Measurements from ENCODE around the gene MDP1. TPM values are rescaled to one million over a fixed set of nuclear protein-coding genes. Genes with fewer than 3 reads are reported as not detected.

MDP1 gene
- total RNA-seq, 1 donor, result 21.5 TPM

Small RNA genes within 50 kb of the gene (small RNA-seq; reads per million reads assigned to genes)
- gene AL136295.4, result not detected
- 0.34 reads per million for gene CHMP4A
- gene IPO4, result not detected
- not detected for gene IRF9
- gene MDP1, result not detected

Other genes starting within 250 kb of the MDP1 start
- gene DHRS4L2, start 227.1 kb downstream of the MDP1 start, total RNA-seq, result 26.9 TPM
- 1.3 TPM for gene CARMIL3, start 164.1 kb downstream of the MDP1 start, total RNA-seq
- gene CPNE6, start 144.5 kb downstream of the MDP1 start, total RNA-seq, result not detected
- gene PCK2, start 121.8 kb downstream of the MDP1 start, total RNA-seq, result 24.8 TPM
- gene DCAF11, start 101.3 kb downstream of the MDP1 start, total RNA-seq, result 138 TPM
- 5.7 TPM for gene NRL, start 101.1 kb downstream of the MDP1 start, total RNA-seq
- 2.7 TPM for gene FITM1, start 85.4 kb downstream of the MDP1 start, total RNA-seq
- 153 TPM for gene PSME1, start 79.9 kb downstream of the MDP1 start, total RNA-seq
- gene EMC9, start 74.5 kb downstream of the MDP1 start, total RNA-seq, result 14.3 TPM
- 38.0 TPM for gene PSME2, start 69.5 kb downstream of the MDP1 start, total RNA-seq
- 103 TPM for gene RNF31, start 68.6 kb downstream of the MDP1 start, total RNA-seq
- gene IRF9, start 54.8 kb downstream of the MDP1 start, total RNA-seq, result 112 TPM
- 47.1 TPM for gene REC8, start 44.0 kb downstream of the MDP1 start, total RNA-seq
- gene IPO4, start 27.2 kb downstream of the MDP1 start, total RNA-seq, result 59.8 TPM
- 64.9 TPM for gene TM9SF1, start 20.6 kb downstream of the MDP1 start, total RNA-seq
- under 0.01 TPM for gene TSSK4, start 10.4 kb downstream of the MDP1 start, total RNA-seq
- gene CHMP4A, start 2.6 kb downstream of the MDP1 start, total RNA-seq, result 13.7 TPM
- 55.2 TPM for gene NEDD8, start 16.3 kb upstream of the MDP1 start, total RNA-seq
- 78.9 TPM for gene GMPR2, start 16.9 kb upstream of the MDP1 start, total RNA-seq
- gene TINF2, start 26.6 kb upstream of the MDP1 start, total RNA-seq, result 65.4 TPM
- 1.1 TPM for gene TGM1, start 47.1 kb upstream of the MDP1 start, total RNA-seq
- gene RABGGTA, start 55.5 kb upstream of the MDP1 start, total RNA-seq, result 36.9 TPM
- gene DHRS1, start 83.7 kb upstream of the MDP1 start, total RNA-seq, result 31.0 TPM
- gene NOP9, start 83.8 kb upstream of the MDP1 start, total RNA-seq, result 28.8 TPM
- 20.2 TPM for gene CIDEB, start 91.9 kb upstream of the MDP1 start, total RNA-seq
- gene LTB4R2, start 94.1 kb upstream of the MDP1 start, total RNA-seq, result 15.1 TPM
- 13.5 TPM for gene LTB4R, start 95.4 kb upstream of the MDP1 start, total RNA-seq
- 3.8 TPM for gene ADCY4, start 119.0 kb upstream of the MDP1 start, total RNA-seq
- 20.2 TPM for gene RIPK3, start 123.9 kb upstream of the MDP1 start, total RNA-seq
- gene NFATC4, start 152.1 kb upstream of the MDP1 start, total RNA-seq, result 0.54 TPM
- gene NYNRIN, start 182.9 kb upstream of the MDP1 start, total RNA-seq, result 20.2 TPM
- 0.54 TPM for gene CBLN3, start 213.6 kb upstream of the MDP1 start, total RNA-seq
- 74.9 TPM for gene KHNYN, start 213.9 kb upstream of the MDP1 start, total RNA-seq
- 39.6 TPM for gene SDR39U1, start 226.7 kb upstream of the MDP1 start, total RNA-seq